ENCODE measurements around the gene COL4A1.

COL4A1 gene

DNA sequence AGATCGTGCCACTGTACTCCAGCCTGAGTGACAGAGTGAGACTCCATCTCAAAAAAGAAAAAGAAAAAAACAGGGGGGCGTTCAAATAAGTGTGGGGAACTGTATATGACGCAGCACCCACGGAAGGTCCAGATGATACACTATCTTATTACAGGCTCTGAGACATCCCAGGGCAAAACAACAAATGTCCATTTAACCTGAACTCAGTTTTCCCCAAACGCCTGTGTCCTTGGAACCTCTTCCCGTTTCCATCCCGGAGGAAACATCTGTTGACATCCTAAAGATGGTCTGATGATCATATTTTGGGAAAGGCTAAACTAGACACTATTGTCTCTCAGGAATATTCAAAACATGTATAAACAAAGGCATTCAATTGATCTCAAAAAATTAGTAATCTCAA is 72.4 kb downstream of the COL4A1 start:
- no peak for DNase-seq

DNA sequence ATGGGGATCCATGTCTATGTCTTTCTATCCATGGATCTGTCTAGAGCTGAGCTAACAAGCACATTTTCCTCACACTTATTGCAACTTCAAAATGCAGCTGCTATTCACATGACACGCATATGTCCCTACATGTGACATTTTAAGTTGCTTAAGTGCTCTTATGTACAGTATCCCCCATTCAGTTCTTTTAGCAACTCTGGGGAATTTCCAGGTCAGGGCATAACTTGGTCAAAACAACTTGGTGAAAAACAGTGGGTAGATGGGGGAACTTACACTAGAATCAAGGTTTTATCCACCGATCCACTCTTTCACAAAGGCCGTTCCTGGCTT is 73.0 kb downstream of the COL4A1 start:
- DNase-seq, result no peak

DNA sequence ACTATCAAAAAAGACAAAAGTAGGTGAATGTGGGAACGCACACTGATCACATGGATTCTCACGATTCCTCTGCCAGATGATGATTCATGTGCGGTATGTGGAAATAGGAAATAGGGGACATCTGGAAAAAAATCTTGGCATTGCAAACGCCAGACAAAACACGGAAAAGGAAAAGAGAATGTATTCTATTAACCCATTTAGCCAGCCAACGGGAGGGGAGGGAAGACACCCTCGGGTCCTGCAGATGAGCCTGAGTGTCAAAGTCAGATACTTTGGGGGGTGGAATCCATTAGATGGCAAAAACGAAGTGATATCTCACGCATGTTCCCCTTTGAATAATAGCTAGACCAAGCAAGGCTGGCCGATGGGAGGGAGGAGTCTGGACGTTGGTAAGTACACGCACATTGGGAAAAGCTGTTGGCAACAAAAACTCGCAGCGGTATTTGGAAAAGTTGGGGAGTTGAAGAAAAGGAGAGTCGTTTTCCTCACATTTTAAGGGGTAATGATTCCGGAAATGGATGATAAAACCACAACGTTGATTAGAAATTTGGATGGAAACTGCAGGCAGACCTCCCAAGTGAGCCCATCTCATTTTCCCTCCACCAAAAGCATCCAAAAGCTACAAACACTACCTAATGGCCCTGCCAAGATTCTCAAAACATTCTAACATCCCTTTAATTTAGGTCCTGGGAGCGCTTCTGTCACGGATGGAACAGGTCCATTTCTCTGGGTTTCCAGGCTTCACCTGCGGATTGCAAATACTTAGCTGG is 73.6 kb downstream of the COL4A1 start:
- DNase-seq, result no peak

DNA sequence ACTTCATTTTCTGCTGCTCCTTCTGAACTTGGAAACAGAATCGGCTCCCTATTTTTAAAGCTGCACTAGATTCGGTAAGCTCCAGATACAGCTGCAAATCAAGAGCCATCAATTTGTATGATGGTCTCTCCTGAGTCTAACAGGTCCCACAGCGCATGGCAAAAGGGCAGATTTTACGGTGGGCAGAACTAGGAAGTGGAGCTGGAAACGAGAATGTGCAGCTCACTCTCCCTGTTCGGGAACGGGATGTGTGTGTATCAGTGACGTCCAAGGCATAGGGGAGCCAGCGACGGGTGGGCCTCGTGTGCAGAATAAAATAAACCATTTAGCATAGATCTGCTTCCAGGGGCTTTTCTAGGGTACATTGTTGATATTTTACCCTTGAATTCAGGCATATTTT is 74.2 kb downstream of the COL4A1 start:
- DNase-seq, result no peak

DNA sequence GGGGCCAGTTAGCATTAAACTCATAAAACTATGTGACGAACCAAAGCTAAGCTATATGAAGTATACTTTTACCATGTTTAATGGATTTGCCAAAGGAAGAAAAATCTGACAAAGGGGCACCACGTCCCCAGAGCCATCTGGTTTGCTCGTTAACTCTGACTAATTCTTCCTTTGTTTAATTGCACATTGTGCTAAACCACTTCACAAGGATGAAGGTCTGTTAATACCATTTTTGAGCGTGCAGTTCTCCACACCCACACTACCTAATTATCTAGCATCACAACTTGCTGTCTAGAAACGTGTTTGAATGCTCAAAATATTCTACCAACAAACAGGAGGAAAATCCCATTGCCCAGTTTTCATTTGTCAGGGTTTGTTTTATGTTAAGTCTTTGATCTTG is 74.8 kb downstream of the COL4A1 start:
- DNase-seq, result no peak

DNA sequence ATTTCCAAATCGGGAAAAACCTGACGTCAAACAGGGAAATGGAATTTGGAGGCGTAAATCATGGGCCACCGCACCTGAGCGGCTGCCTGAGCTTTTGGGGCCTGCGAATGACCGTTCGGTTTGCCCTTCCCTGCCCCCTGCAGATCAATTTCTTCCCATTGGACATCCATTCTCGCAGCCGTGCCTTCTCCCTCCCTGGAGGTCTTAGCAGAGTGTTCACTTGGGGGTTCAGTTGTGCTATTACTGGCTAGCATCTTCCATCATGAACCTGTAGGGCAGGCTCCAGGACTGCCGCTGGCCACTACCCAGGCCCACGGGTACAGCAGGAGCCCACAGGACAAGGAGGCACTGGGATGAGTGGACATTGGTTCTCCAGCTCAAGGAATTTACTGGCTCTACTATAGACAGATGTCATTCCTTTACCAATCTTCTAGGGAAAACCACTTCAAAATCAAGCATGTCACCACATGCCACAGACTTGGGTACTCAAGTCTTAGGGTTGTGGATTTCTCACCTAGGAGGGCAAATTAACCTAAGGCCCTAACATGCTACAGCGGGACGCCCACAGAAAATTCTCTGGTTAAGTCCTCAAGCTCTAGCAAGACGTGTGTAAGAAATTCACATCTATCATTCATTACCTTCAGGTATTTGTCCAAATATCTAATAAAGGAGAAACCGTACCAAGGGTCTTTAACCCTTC is 75.5 kb downstream of the COL4A1 start:
- no peak for DNase-seq

DNA sequence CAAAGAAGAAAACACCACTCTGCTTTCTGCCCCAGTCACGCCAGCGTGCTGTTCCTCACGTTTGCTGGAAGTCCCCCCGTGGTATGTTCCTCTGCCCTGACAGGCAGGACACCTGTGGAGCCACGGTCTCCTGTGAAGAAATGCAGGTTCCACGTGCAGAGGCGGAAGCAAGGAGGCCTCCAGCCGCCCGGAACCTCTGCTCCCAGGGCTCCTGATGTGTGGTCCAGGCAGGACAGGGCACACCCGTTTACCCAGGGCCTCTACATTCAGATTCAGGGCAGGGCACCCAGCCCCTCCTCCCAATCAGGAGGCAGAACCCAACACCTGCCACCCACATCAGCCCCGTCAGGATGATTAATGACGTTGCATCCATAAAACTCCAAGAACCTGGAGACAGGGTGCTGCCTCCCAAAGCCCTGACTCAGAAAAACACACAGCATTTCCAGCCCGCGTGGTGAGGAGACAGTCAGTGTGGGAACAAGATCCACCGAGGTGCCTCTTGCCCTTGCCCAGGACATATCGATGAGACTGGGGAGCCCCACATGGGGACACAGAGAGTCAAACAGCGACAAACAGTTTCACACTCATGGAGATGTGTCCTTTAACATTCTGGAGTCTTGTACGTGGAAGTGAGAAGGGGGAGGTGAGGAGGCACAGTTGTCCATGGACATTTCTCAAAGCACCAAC is 76.2 kb downstream of the COL4A1 start:
- no peak for DNase-seq

DNA sequence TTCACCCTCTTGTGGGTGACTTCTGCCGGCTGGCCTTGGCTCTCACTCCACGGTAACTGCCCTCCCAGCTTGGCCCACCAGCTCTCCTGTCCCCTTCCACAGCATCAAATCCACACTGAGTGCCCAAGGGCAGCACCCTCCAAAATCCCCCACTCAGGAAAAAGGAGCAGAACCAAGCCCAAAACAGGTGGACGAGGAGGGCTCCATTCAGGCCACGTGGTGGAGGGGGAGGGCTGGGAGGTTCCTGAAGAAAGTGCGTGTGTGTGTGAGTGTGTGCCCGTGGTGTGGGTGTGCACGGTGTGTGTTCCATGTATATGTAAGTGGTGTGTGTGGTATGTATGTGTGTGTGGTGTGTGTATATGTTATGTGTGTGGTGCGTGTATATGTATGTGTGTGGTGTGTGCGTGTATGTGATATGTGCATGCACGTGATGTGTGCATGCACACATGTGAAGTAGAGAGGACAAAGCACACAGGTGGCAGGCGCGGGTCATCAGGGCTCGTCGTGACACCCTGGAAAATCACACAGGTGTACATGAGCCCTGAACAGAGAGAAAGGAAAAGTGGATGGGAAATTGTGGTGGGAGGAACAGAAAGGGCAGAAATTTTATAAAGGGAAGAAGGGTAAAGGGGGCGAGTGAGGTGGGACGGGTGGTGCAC is 76.9 kb downstream of the COL4A1 start:
- DNase-seq, result no peak

DNA sequence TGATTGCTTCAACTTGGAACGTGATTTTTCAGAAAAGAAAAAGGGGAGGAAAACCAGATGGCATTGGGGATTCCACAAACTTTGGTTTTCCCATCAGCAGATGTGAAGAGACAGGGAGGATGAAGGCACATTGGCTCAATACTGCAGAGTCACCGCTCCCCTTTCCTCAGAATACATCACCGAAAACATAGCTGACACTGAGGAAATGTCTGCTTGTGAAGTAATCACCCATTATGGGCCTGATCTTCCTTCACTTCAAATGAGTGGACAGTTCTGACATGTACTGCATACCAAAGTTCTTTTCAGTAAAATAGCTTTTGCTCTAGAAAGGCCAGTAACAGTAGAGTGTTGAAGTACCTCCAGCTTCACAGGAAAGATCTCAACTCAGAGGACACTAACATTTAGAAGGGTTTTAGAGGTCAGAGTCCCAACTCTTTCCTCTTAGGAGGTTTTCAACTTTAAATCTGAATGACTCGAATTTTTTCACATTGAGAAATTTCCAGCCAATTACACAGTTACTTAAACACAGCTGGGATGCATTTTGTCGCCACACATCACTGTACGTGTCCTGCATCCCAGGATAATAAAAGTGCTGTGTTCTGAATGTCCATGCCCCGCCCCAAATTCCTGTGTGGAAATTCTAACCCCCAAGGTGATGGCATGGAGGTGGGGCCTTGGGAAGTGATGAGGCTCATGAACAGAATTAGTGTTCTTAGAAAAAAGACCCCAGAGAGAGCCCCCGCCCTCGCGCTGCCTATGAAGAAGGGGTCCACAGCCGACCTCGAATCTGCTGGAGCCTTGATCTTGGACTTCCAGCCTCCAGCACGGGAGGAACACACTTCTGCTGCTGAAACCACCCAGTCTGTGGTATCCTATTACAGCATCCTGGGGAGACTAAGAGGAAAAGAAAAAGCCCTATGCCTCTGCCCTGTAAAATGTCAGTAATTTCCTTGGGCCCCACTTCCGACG is 77.7 kb downstream of the COL4A1 start:
- no peak for DNase-seq

DNA sequence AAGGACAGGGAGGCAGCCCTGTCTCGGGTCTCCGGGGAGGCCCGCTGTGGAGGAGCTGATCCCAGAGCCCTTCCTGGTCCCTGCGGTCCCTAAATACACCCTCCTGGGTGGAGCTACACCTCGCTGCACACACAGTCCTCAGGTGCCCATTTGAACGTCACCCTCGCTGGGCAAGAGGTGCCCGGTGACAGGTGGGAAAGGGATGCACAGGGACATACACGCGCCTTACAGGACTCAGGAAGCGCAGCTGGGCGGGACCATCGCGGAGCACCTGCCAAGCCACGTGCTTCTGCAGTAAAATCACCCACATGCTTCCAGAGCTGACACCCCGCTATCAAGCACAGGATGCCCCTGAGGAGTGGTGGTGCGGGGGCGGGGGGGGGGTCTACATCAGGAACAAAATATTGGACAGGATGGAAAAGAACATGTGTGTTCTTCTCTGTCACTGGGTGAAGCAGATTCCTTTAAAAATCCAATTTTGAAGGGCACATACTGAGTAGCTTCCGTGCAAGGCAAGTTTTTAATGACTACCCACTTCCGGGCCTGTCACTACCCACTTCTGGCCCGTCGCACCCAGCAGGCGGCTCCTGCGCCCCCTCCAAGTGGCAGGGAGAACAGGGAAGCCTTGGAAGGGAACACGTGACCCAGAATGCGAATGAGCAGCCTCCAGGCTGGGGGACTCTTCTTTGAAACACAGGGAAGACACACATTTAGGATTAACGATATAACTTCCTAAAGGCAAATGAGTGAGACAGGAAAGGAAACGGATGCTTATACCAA is 78.9 kb downstream of the COL4A1 start:
- DNase-seq, result no peak

DNA sequence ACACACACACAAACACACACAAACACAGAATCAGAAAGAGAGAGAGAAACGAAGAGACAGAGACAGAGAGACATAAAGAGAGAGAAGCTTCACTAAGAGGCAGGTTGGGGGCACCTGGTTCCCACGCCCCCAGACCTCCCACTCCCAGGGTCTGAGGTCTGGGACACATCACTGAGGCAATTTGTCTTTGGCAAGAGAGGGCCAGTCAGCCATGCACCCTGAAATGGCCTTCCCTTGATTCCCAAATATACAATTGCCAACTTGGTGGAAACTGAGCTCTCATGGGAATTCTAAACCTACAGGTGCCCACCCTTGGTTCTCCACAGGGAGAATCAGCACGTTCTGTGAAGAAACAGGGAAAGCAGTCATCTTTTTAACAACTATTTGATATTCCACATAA is 79.5 kb downstream of the COL4A1 start:
- no peak for DNase-seq

DNA sequence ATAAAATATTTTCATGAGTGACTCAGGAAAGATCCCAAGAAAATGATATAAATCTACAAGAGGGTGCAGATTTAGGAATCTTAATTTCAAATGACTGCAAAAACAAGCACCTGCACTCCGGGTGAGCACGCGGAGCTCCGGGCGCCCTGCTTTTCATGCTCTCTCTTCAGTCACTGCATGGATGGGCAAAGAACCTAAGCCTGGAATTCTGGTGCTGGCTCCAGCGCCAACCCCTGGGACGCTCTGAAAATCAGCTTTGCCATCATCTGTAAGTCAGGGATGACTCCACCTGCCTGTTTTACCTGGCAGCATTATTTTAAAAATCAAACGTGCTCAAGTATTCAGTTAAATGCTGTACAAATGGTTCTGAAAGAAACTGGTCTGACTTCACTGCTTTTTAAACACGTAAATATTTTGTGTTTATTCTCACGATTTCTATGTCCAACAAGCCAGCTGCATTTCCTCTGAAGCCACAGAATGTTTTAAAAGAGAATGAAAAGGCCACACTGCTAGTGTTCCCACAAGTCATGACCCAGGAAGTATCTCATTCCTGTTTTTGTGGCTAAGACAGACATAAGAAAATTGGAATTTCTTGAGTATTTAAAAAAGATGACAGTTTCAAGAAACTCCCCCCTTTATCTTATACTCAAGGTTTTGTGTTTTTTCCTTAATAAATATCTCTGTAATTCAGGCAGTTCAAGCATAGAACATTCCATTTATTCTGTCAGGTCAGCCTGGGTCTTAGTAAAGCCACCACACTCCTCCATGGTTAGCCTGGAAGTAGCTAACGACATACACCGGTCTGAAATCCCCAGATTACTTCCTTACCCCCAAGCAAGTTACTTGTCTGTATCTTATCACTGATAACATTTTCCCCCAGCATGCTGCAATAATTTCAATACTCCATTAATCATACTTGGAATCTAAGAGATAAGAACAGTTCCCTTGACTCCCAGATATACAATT is 81.1 kb downstream of the COL4A1 start:
- no peak for DNase-seq

DNA sequence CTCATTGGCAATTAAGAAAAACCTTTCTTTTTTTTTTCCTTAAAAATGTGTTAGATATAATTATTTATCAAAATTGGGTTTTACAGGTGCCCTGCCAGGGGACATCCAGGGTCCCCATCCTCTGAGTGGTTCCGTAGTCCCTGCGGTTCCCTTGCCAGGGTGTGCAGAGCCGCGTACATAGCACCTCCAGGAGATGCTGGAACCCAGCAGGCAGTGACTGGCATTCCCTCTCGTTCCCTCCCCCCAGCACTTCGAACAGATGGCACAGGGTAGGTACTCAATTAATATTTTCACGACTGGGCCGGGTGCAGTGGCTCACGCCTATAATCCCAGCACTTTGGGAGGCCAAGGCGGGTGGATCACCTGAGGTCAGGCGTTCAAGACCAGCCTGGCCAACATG is 82.0 kb downstream of the COL4A1 start:
- DNase-seq, result no peak

DNA sequence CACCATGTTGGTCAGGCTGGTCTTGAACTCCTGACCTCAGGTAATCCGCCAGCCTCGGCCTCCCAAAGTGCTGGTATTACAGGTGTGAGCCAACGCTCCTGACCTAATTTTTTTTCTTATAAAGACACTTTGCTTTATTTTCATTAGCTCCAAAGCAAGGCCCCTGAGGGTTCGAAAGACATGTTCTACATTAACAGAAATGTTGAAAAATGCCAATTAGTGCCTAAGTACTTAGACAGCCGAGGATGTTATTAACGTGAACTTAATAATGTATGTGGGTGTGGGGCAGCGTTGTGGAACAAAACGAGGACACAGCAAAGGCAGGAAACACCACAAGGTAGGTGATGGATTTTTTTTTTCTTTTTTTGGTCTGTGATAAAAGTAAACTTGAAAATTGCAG is 82.4 kb downstream of the COL4A1 start:
- DNase-seq, result no peak

DNA sequence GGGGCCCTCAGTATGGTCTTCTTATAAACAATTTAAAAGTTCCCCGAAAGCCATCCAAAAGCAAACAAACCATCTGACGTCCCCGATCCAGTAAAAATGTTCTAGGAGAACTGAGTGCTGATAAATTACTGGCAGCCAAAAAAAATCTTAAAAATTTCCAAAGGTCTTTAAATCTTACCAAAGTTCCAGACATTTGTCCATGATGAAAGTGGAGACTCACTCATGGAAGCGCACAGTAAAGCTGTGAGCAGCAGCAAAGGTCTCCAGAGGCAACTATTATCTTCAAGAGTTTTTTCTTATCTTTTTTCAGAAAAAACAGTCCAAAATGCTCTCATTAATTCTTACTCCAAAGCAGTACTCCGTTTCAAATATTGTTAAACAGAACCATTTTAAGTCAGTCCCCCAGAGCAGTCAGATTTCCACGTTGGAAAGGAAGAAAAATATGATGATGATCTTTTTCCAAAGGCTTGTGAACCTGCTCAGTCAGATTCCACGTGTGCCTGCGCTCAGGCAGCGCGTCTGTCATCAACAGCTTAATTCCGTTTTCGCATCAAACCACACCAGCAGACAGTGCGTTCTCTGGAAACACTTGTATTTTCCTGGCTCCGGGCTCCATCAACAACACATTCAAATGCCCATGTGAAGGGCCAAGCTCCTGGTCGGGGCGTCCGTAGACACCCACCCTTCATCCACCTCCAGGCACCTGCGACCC is 85.4 kb downstream of the COL4A1 start:
- DNase-seq, result no peak

DNA sequence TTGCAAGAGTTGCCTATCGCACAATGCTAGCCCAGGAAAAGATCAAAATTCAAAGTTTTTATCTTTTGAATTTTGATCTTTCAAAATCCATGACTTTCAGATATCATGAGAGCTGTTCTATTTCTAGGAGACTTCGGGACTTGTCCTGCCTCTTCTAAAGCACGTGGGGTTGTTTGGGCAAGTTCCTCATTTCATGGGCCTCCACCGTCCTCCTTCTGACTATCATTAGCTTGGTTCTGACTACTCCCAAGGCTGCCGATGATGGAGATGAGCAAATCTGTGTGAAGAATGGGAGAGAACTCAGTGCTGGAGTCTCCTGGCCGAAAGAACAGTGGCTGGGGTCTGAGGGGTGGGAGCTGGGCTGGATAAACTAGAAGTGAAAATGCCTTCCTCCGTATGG is 86.5 kb downstream of the COL4A1 start:
- no peak for DNase-seq

DNA sequence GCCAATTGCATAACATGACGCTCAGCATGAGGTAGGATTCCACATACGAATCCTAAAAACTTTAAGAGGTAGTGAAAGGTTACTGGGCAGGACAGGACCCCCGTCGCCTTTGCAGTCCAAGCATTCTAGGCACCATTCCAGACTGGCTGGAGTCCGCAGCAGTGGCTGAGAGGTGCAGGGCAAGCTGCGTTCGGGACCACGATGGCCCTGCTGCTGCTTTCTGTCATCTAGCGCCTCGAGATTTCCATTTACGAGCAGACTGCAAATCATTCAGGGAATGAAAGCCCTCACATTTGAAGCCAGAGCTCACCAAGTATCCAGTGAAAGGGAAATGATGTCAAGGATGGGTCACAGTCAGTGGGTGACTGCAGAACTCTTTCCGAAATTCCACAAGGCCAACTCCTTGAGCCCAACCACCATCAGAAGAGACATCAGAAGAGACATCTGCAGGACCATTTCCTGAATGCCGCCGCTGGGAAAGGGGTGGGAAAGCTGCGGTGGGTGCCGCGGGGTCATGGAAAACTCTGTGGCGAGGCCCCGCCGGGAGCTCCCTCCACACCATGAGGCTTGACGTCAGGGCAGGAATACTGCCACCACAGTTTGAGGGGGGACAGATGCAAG is 88.3 kb downstream of the COL4A1 start:
- no peak for DNase-seq

DNA sequence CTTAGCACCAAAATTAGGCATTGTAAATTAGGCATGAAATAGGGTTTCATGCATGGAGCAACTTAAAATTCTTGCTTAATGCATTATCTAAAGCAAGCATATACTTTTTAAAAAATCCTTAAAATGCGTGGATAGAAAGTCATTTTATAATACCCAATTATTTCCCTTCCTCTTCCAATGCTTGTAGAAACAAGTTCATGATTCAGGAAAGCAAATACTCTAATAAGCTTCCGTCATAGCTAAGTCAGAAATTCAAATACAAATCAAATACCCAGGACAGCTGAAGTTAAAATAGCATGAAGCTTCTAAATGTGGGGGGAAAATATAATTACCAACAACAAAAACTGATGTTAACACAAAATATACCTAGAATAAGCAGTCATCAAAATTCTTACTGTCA is 89.1 kb downstream of the COL4A1 start:
- DNase-seq, result no peak

DNA sequence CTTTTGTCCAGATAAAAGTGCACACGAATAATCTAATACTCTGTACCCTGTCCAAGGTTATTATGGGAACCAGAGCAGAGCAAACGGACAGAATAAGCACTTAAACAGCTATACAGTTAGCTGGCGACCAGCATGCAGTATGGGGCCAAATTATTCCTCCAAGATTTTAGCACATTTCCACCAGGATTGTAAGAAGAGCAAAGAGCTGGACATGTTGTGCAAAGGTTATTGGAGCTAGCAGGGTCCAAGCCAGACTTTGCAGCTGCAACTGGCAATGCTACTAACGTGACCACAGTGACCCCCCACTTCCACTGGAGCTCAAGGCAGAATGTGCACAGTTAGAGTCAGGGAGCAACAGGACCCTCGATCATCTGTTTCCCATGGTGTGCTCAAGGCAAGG is 89.9 kb downstream of the COL4A1 start:
- DNase-seq, result no peak
